ENCODE results near the gene DAO. TPM values are rescaled to one million over a fixed set of nuclear protein-coding genes. Genes with fewer than 3 reads are reported as not detected.

DAO gene
- total RNA-seq, 1 experiment from 2014 or later = not detected

GRCh38 chr12:108875280-108875679, 4.6 kb upstream of the DAO start:
- Histone ChIP-seq H3K9ac (ENCODE audit: low read length) (no peak overlapping the region), H3K9me3 (ENCODE audit: low read length) (no peaks in the 10 kb centered on the region), H3K9me2 (replicated peaks; ENCODE audit: insufficient read depth, low read length) (no peaks in the 10 kb centered on the region), H3K79me2 (ENCODE audit: low read length) (no peaks in the 10 kb centered on the region), H3K36me3 (ENCODE audit: insufficient read depth, low read length) (no peaks in the 10 kb centered on the region), H4K20me1 (ENCODE audit: insufficient read depth, low read depth, low read length) (no peaks in the 10 kb centered on the region), H3K4me2 (ENCODE audit: low read depth, low read length, poor library complexity, severe bottlenecking) (no peak overlapping the region), H3K27ac (ENCODE audit: low read length) (no peak overlapping the region), H3K4me1 (ENCODE audit: low read length) (0 out of 2 replicates have a peak, but pooled peaks cover 2% of the 10 kb centered on the region), H3K27me3 (ENCODE audit: low read length) (no peaks in the 10 kb centered on the region), H2AFZ (ENCODE audit: low read length) (no peak overlapping the region), H3K4me3 (ENCODE audit: low read length) (no peak overlapping the region)
- peak; percentile 9 for DNase-seq

- Histone ChIP-seq H4K20me1 (ENCODE audit: insufficient read depth, low read depth, low read length) (no peaks in the 10 kb centered on the region), H3K9ac (ENCODE audit: low read length) (no peak overlapping the region), H3K79me2 (ENCODE audit: low read length) (no peaks in the 10 kb centered on the region), H3K36me3 (ENCODE audit: insufficient read depth, low read length) (no peaks in the 10 kb centered on the region), H2AFZ (ENCODE audit: low read length) (no peak overlapping the region), H3K9me2 (replicated peaks; ENCODE audit: insufficient read depth, low read length) (no peaks in the 10 kb centered on the region), H3K27ac (ENCODE audit: low read length) (no peak overlapping the region), H3K4me2 (ENCODE audit: low read depth, low read length, poor library complexity, severe bottlenecking) (no peak overlapping the region), H3K27me3 (ENCODE audit: low read length) (no peaks in the 10 kb centered on the region), H3K4me1 (ENCODE audit: low read length) (0 out of 2 replicates have a peak, but pooled peaks cover 3% of the 10 kb centered on the region), H3K9me3 (ENCODE audit: low read length) (no peaks in the 10 kb centered on the region), H3K4me3 (ENCODE audit: low read length) (no peak overlapping the region)
- DNase-seq = peak; percentile 33
Measured at GRCh38 chr12:108875682-108876361, 4.1 kb upstream of the DAO start.

GRCh38 chr12:108876550-108876949, 3.3 kb upstream of the DAO start:
- H3K79me2 ChIP-seq (ENCODE audit: low read length) = no peaks in the 10 kb centered on the region
- H3K27ac ChIP-seq (ENCODE audit: low read length) = no peak overlapping the region
- no peak overlapping the region for H3K4me3 ChIP-seq (ENCODE audit: low read length)
- no peaks in the 10 kb centered on the region for H3K27me3 ChIP-seq (ENCODE audit: low read length)
- no peak overlapping the region for H3K9ac ChIP-seq (ENCODE audit: low read length)
- H3K4me1 ChIP-seq (ENCODE audit: low read length) = 0 out of 2 replicates have a peak, but pooled peaks cover 3% of the 10 kb centered on the region
- H4K20me1 ChIP-seq (ENCODE audit: insufficient read depth, low read depth, low read length) = no peaks in the 10 kb centered on the region
- no peak overlapping the region for H3K4me2 ChIP-seq (ENCODE audit: low read depth, low read length, poor library complexity, severe bottlenecking)
- no peaks in the 10 kb centered on the region for H3K36me3 ChIP-seq (ENCODE audit: insufficient read depth, low read length)
- peak; percentile 36 for DNase-seq
- no peaks in the 10 kb centered on the region for H3K9me2 ChIP-seq (replicated peaks; ENCODE audit: insufficient read depth, low read length)
- no peaks in the 10 kb centered on the region for H3K9me3 ChIP-seq (ENCODE audit: low read length)
- no peak overlapping the region for H2AFZ ChIP-seq (ENCODE audit: low read length)

- H3K27ac ChIP-seq (ENCODE audit: low read length) = no peak overlapping the region
- H4K20me1 ChIP-seq (ENCODE audit: insufficient read depth, low read depth, low read length) = no peaks in the 10 kb centered on the region
- DNase-seq = no peak
- no peak overlapping the region for H3K9ac ChIP-seq (ENCODE audit: low read length)
- no peaks in the 10 kb centered on the region for H3K27me3 ChIP-seq (ENCODE audit: low read length)
- H3K79me2 ChIP-seq (ENCODE audit: low read length) = no peaks in the 10 kb centered on the region
- no peaks in the 10 kb centered on the region for H3K9me2 ChIP-seq (replicated peaks; ENCODE audit: insufficient read depth, low read length)
- H3K36me3 ChIP-seq (ENCODE audit: insufficient read depth, low read length) = no peaks in the 10 kb centered on the region
- 0 out of 2 replicates have a peak, but pooled peaks cover 3% of the 10 kb centered on the region for H3K4me1 ChIP-seq (ENCODE audit: low read length)
- no peak overlapping the region for H3K4me2 ChIP-seq (ENCODE audit: low read depth, low read length, poor library complexity, severe bottlenecking)
- no peak overlapping the region for H2AFZ ChIP-seq (ENCODE audit: low read length)
- no peaks in the 10 kb centered on the region for H3K9me3 ChIP-seq (ENCODE audit: low read length)
- H3K4me3 ChIP-seq (ENCODE audit: low read length) = no peak overlapping the region
Measured at GRCh38 chr12:108881953-108882352, 2.1 kb downstream of the DAO start.

- H3K9me2 ChIP-seq (replicated peaks; ENCODE audit: insufficient read depth, low read length) = no peaks in the 10 kb centered on the region
- DNase-seq = peak; percentile 91
- no peak overlapping the region for H3K27ac ChIP-seq (ENCODE audit: low read length)
- no peaks in the 10 kb centered on the region for H3K36me3 ChIP-seq (ENCODE audit: insufficient read depth, low read length)
- no peaks in the 10 kb centered on the region for H4K20me1 ChIP-seq (ENCODE audit: insufficient read depth, low read depth, low read length)
- H2AFZ ChIP-seq (ENCODE audit: low read length) = no peak overlapping the region
- no peaks in the 10 kb centered on the region for H3K9me3 ChIP-seq (ENCODE audit: low read length)
- no peak overlapping the region for H3K4me2 ChIP-seq (ENCODE audit: low read depth, low read length, poor library complexity, severe bottlenecking)
- 0 out of 2 replicates have a peak, but pooled peaks cover 3% of the 10 kb centered on the region for H3K4me1 ChIP-seq (ENCODE audit: low read length)
- H3K79me2 ChIP-seq (ENCODE audit: low read length) = no peaks in the 10 kb centered on the region
- H3K9ac ChIP-seq (ENCODE audit: low read length) = no peak overlapping the region
- no peak overlapping the region for H3K4me3 ChIP-seq (ENCODE audit: low read length)
- H3K27me3 ChIP-seq (ENCODE audit: low read length) = no peaks in the 10 kb centered on the region
Measured at GRCh38 chr12:108884116-108885012, 4.5 kb downstream of the DAO start.

- H3K4me3 ChIP-seq (ENCODE audit: low read length) = no peak overlapping the region
- no peaks in the 10 kb centered on the region for H3K9me3 ChIP-seq (ENCODE audit: low read length)
- H3K36me3 ChIP-seq (ENCODE audit: insufficient read depth, low read length) = no peaks in the 10 kb centered on the region
- H3K27me3 ChIP-seq (ENCODE audit: low read length) = no peaks in the 10 kb centered on the region
- no peak overlapping the region for H3K4me2 ChIP-seq (ENCODE audit: low read depth, low read length, poor library complexity, severe bottlenecking)
- no peak overlapping the region for H3K27ac ChIP-seq (ENCODE audit: low read length)
- H3K4me1 ChIP-seq (ENCODE audit: low read length) = no peaks in the 10 kb centered on the region
- H3K9ac ChIP-seq (ENCODE audit: low read length) = no peak overlapping the region
- DNase-seq = peak; percentile 36
- no peak overlapping the region for H2AFZ ChIP-seq (ENCODE audit: low read length)
- H4K20me1 ChIP-seq (ENCODE audit: insufficient read depth, low read depth, low read length) = no peaks in the 10 kb centered on the region
- no peaks in the 10 kb centered on the region for H3K79me2 ChIP-seq (ENCODE audit: low read length)
- no peaks in the 10 kb centered on the region for H3K9me2 ChIP-seq (replicated peaks; ENCODE audit: insufficient read depth, low read length)
Measured at GRCh38 chr12:108886873-108887629, 7.2 kb downstream of the DAO start.

- Histone ChIP-seq H3K9me2 (replicated peaks; ENCODE audit: insufficient read depth, low read length) (no peaks in the 10 kb centered on the region), H3K4me2 (ENCODE audit: low read depth, low read length, poor library complexity, severe bottlenecking) (no peak overlapping the region), H4K20me1 (ENCODE audit: insufficient read depth, low read depth, low read length) (no peaks in the 10 kb centered on the region), H3K27me3 (ENCODE audit: low read length) (no peaks in the 10 kb centered on the region), H3K4me3 (ENCODE audit: low read length) (no peak overlapping the region), H2AFZ (ENCODE audit: low read length) (no peak overlapping the region), H3K9me3 (ENCODE audit: low read length) (no peaks in the 10 kb centered on the region), H3K36me3 (ENCODE audit: insufficient read depth, low read length) (no peaks in the 10 kb centered on the region), H3K79me2 (ENCODE audit: low read length) (no peaks in the 10 kb centered on the region), H3K9ac (ENCODE audit: low read length) (no peak overlapping the region), H3K27ac (ENCODE audit: low read length) (no peak overlapping the region), H3K4me1 (ENCODE audit: low read length) (no peaks in the 10 kb centered on the region)
- no peak for DNase-seq
Measured at GRCh38 chr12:108888031-108888430, 8.1 kb downstream of the DAO start.

- H4K20me1 ChIP-seq (ENCODE audit: insufficient read depth, low read depth, low read length) = no peaks in the 10 kb centered on the region
- no peak overlapping the region for H3K27ac ChIP-seq (ENCODE audit: low read length)
- no peaks in the 10 kb centered on the region for H3K9me2 ChIP-seq (replicated peaks; ENCODE audit: insufficient read depth, low read length)
- no peaks in the 10 kb centered on the region for H3K79me2 ChIP-seq (ENCODE audit: low read length)
- H3K4me2 ChIP-seq (ENCODE audit: low read depth, low read length, poor library complexity, severe bottlenecking) = no peak overlapping the region
- H2AFZ ChIP-seq (ENCODE audit: low read length) = no peak overlapping the region
- H3K9me3 ChIP-seq (ENCODE audit: low read length) = no peaks in the 10 kb centered on the region
- H3K36me3 ChIP-seq (ENCODE audit: insufficient read depth, low read length) = no peaks in the 10 kb centered on the region
- H3K9ac ChIP-seq (ENCODE audit: low read length) = no peak overlapping the region
- H3K4me3 ChIP-seq (ENCODE audit: low read length) = no peak overlapping the region
- H3K27me3 ChIP-seq (ENCODE audit: low read length) = no peaks in the 10 kb centered on the region
- no peaks in the 10 kb centered on the region for H3K4me1 ChIP-seq (ENCODE audit: low read length)
- peak; percentile 66 for DNase-seq
Measured at GRCh38 chr12:108890208-108890607, 10.3 kb downstream of the DAO start.

Measured in Karpas-422 (cell line).